CD4-positive, alpha-beta T cell (primary cell): Measurements from ENCODE around the gene NPRL2. TPM values are rescaled to one million over a fixed set of nuclear protein-coding genes. Genes with fewer than 3 reads are reported as not detected.
A peak's percentile ranks its signal among the peaks of the same experiment; 100 is the strongest.

Experiments used
- ATAC-seq: fragments of 200-7000 bp; cut with Tn5 transposase; one replicate; pipeline ENCODE4 v1.10.0; 2022; ENCODE audit warnings: mild to moderate bottlenecking; ENCODE audit not compliant: poor library complexity
- CTCF ChIA-PET: fragments of 350-600 bp; sonication (Branson Sonifier 250); formaldehyde crosslinking; loops from one replicate; lab custom pipeline; 2021; ENCODE audit warnings: antibody characterized with exemption, inconsistent platforms; lab: Charles Lee
- POLR2A ChIA-PET: fragments of 350-600 bp; sonication (Branson Sonifier 250); formaldehyde crosslinking; loops from one replicate; lab custom pipeline; 2021; ENCODE audit warnings: antibody characterized with exemption, inconsistent platforms; lab: Charles Lee
- DNase-seq, 14 experiments: peaks; one replicate each; pipeline ENCODE4 v3.0.0-alpha.2; 2013 to 2020; ENCODE audit warnings: mixed read lengths in 2 of 14
- H3K27ac ChIP-seq, 2 donors: one replicate each; pipeline versions ENCODE4 v1.5.1 to v1.7.0; 2013; ENCODE audit warnings: low read length in 2 of 2, low read depth in 1 of 2, mild to moderate bottlenecking in 1 of 2
- H3K27me3 ChIP-seq, 2 experiments: 1 replicate in 1 of 2; 2 replicates in 1 of 2; pipeline versions ENCODE4 v1.6.1 to v1.7.0; 2013; ENCODE audit warnings: low read length in 2 of 2, control low read depth in 1 of 2, mild to moderate bottlenecking in 1 of 2, moderate library complexity in 1 of 2; ENCODE audit not compliant: insufficient read depth in 2 of 2, control insufficient read depth in 1 of 2
- H3K36me3 ChIP-seq: one replicate; pipeline ENCODE4 v1.6.1; 2013; ENCODE audit warnings: low read length, control low read depth; ENCODE audit not compliant: insufficient read depth
- H3K4me1 ChIP-seq: one replicate; pipeline ENCODE4 v1.6.1; 2013; ENCODE audit warnings: low read length, control low read depth; ENCODE audit not compliant: insufficient read depth
- H3K4me3 ChIP-seq: one replicate; pipeline ENCODE4 v1.5.1; 2013; ENCODE audit warnings: mild to moderate bottlenecking, low read length, moderate library complexity
- H3K9me3 ChIP-seq, 2 experiments: 1 replicate in 1 of 2; 2 replicates in 1 of 2; pipeline versions ENCODE4 v1.6.1 to v1.7.0; 2013; ENCODE audit warnings: low read length in 2 of 2, mild to moderate bottlenecking in 2 of 2, control low read depth in 1 of 2, moderate library complexity in 1 of 2; ENCODE audit not compliant: control insufficient read depth in 1 of 2, insufficient read depth in 1 of 2
- H3K27ac Mint-ChIP-seq: one replicate; pipeline ENCODE4 v1.8.0; 2020; ENCODE audit warnings: mixed read lengths
- H3K27me3 Mint-ChIP-seq: one replicate; pipeline ENCODE4 v1.8.0; 2021; ENCODE audit warnings: mixed read lengths
- H3K36me3 Mint-ChIP-seq: one replicate; pipeline ENCODE4 v1.8.0; 2021; ENCODE audit warnings: low read depth, mixed read lengths
- H3K4me1 Mint-ChIP-seq: one replicate; pipeline ENCODE4 v1.8.0; 2021; ENCODE audit warnings: low read depth, mixed read lengths
- H3K4me3 Mint-ChIP-seq: one replicate; pipeline ENCODE4 v1.8.0; 2020; ENCODE audit warnings: mild to moderate bottlenecking, mixed read lengths
- H3K9me3 Mint-ChIP-seq: one replicate; pipeline ENCODE4 v1.8.0; 2020; ENCODE audit warnings: mixed read lengths
- intact Hi-C, 2 experiments: fragments of 100-400 bp; cut with DNase I in 1 of 2; cut with micrococcal nuclease in 1 of 2; formaldehyde crosslinking; loops; one replicate each; pipeline versions ENCODE4 v1.15.1 to v1.9.0; 2023 to 2025; cut with DNase I, micrococcal nuclease
- total RNA-seq, 174 experiments: library from RNA in 2 of 174; stranded (reverse) in 2 of 174; gene quantifications; one replicate each; pipeline ENCODE4 v1.2.3 and lab custom pipeline; 2021 to 2026
- TF ChIP-seq, protein P1 (sequence below): fragments of 200-600 bp; IDR thresholded peaks from one replicate; pipeline ENCODE4 v1.8.0; 2022; ENCODE audit warnings: antibody characterized with exemption, mild to moderate bottlenecking

Gene NPRL2
- total RNA-seq, 2 experiments from 2014 or later = 29.4 to 33.2 TPM

DNA sequence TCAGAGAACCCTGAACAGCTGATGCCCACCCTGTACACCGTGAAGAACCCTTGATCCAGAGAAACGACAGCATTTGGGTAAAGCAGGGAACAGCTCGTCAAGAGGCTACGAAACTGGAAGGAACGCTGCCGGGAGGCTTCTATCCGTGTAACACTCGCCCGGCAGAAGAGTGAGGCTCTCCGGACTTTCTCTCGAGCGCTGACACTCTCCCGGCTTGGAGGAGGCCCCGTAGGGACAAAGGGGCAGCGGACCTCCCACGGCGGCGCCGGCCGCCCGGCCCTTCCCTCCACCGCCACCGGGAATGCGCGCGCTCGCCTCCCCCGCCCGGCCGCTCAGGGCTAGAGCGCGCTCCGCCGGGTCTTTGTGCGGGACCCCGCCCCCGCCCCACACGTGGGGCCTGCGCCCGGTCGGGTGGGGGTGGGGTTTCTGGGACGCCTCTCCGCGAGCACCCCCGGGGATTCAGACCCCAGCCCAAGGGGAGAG lies 29.7 kb downstream of the NPRL2 start:
- TF ChIP-seq, protein P1, sequence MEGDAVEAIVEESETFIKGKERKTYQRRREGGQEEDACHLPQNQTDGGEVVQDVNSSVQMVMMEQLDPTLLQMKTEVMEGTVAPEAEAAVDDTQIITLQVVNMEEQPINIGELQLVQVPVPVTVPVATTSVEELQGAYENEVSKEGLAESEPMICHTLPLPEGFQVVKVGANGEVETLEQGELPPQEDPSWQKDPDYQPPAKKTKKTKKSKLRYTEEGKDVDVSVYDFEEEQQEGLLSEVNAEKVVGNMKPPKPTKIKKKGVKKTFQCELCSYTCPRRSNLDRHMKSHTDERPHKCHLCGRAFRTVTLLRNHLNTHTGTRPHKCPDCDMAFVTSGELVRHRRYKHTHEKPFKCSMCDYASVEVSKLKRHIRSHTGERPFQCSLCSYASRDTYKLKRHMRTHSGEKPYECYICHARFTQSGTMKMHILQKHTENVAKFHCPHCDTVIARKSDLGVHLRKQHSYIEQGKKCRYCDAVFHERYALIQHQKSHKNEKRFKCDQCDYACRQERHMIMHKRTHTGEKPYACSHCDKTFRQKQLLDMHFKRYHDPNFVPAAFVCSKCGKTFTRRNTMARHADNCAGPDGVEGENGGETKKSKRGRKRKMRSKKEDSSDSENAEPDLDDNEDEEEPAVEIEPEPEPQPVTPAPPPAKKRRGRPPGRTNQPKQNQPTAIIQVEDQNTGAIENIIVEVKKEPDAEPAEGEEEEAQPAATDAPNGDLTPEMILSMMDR = no peak
- Mint-ChIP-seq H3K27ac (peak overlapping the region; percentile 86), H3K4me1 (peaks cover 47% of the 10 kb centered on the region), H3K4me3 (peak overlapping the region; percentile 96), H3K27me3 (no peaks in the 10 kb centered on the region), H3K9me3 (no peaks in the 10 kb centered on the region), H3K36me3 (peaks cover 14% of the 10 kb centered on the region)
- intact Hi-C loops = loop anchor here (1.0 to 5.0 kb wide), 4 partner anchors 16 to 129 kb away; partner anchors contain the start of genes HYAL3 (in 2 of the 2), NAA80 (in 2 of the 2) and GNAT1 (in 1 of the 2)
- ChIA-PET POLR2A (interaction anchor here (1.0 to 3.6 kb wide), 5 partner anchors 16 to 30 kb away, joined by 4 to 25 read pairs (median 15); partner anchors contain the start of genes CYB561D2, HYAL3, IFRD2 and NAA80), CTCF (interaction anchor here (0.6 to 1.3 kb wide), 5 partner anchors 14 to 30 kb away, joined by 3 to 13 read pairs (median 4); partner anchors contain the start of genes CYB561D2, IFRD2 and NPRL2)
- Histone ChIP-seq H3K36me3 (peaks cover 5% of the 10 kb centered on the region), H3K27ac (no peak overlapping the region), H3K4me3 (peak overlapping the region; percentile 68), H3K27me3 (no peaks in the 10 kb centered on the region), H3K4me1 (peaks cover 77% of the 10 kb centered on the region), H3K9me3 (no peaks in the 10 kb centered on the region)
- peak; percentile 27 for ATAC-seq
- peak in 9 of 14 experiments; percentile 41 to 81 (median 60) for DNase-seq

DNA sequence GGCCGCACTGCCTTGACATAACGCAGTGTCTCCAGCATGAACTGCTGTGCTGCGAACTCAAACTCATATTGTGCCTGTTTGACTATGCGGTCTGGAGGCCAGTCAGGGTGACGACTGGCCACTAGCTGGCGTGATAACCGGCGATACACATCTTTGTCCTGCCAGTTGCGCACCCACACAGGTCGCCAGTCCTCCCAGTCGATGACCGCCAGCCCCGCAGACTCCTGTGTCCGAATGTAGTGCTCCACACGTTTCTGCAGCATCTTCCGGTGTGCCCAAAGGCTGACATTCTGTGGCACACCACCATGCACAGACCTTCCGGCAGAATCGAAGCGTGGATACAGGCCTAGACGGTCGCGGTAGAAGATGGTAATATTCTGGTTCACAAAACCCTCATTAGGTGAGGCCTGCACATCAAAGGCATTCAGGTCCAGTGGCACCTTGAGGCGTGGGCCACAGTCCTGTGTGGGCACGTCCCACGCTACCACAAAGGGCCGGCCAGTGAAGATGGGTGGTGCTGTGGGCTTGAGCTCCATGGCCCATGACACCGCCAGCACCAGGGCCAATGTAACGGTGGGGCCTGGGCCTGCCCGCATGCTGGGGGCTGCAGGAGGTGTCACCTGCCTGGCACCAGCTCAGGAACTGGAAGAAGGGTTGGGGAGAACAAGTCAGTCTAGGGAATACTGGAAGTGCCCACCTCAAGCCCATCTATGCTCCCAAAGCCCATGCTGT lies 30.5 kb downstream of the NPRL2 start:
- peaks cover 75% of the 10 kb centered on the region for H3K4me1 ChIP-seq
- H3K4me3 ChIP-seq = peak overlapping the region; percentile 68
- peaks cover 46% of the 10 kb centered on the region for H3K4me1 Mint-ChIP-seq
- no peak for ATAC-seq
- no peaks in the 10 kb centered on the region for H3K27me3 ChIP-seq
- intact Hi-C loops = loop anchor here (1.0 to 5.0 kb wide), 4 partner anchors 17 to 128 kb away; partner anchors contain the start of genes GNAT1 (in 1 of the 2), HYAL3 (in 1 of the 2) and NAA80 (in 1 of the 2)
- TF ChIP-seq, protein P1 = no peak
- no peaks in the 10 kb centered on the region for H3K36me3 ChIP-seq
- H3K27ac Mint-ChIP-seq = peak overlapping the region; percentile 86
- POLR2A ChIA-PET = interaction anchor here (1.3 to 3.6 kb wide), 3 partner anchors 18 to 31 kb away, joined by 4 to 25 read pairs (median 15); partner anchors contain the start of genes CYB561D2, HYAL3, NAA80 and NPRL2
- H3K9me3 Mint-ChIP-seq = no peaks in the 10 kb centered on the region
- H3K27ac ChIP-seq = no peak overlapping the region
- DNase-seq = peak in 1 of 14 experiments; percentile 25
- H3K9me3 ChIP-seq = no peaks in the 10 kb centered on the region
- peaks cover 9% of the 10 kb centered on the region for H3K36me3 Mint-ChIP-seq
- CTCF ChIA-PET = interaction anchor here (0.6 kb wide), 1 partner anchor 43 kb away, joined by 6 read pairs; no protein-coding TSS in a partner anchor
- no peaks in the 10 kb centered on the region for H3K27me3 Mint-ChIP-seq
- H3K4me3 Mint-ChIP-seq = peak overlapping the region; percentile 96

DNA sequence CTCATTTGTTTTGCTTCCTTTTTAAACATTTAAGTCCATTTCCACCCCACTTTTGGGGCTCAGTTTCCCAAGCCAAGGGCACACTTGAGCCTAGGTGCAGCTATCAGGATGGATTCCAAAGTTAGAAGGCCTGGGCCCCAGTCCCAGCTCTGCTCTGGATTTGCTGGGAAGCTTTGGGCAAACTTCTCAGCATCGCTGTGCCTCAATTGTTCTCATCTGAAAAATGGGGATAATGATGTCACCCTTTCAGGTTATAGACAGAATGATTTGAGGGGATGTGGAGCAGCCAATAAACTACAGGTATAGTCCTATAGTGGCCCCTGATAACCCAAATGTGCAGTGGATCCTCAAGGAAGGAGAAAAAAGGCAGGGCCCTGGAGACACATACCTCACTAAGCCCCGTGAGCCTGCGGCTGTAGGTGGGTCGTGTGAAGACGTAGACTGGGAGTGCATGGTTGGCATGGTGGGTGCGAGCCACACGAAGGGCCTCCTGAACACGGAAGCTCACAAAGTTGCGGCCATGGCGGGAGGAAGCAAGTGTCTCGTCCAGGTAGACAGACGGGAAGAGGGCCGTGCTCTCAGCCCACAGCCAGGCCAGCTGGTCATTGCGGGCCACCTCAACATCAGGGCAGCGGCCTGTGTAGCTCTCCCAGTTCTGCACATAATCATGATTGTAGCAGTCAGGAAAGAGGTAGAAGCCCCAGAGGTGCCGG lies 31.2 kb downstream of the NPRL2 start:
- Mint-ChIP-seq H3K27ac (no peak overlapping the region), H3K4me3 (peak overlapping the region; percentile 96), H3K36me3 (peaks cover 1% of the 10 kb centered on the region), H3K4me1 (peaks cover 40% of the 10 kb centered on the region), H3K27me3 (no peaks in the 10 kb centered on the region), H3K9me3 (no peaks in the 10 kb centered on the region)
- Histone ChIP-seq H3K9me3 (no peaks in the 10 kb centered on the region), H3K4me3 (no peak overlapping the region), H3K27ac (no peak overlapping the region), H3K36me3 (no peaks in the 10 kb centered on the region), H3K27me3 (no peaks in the 10 kb centered on the region), H3K4me1 (peaks cover 73% of the 10 kb centered on the region)
- POLR2A ChIA-PET = interaction anchor here (0.7 to 2.8 kb wide), 4 partner anchors 18 to 27 kb away, joined by 3 to 25 read pairs (median 12); partner anchors contain the start of genes HYAL3, IFRD2 and NAA80
- TF ChIP-seq, protein P1 = no peak
- CTCF ChIA-PET = interaction anchor here (0.6 kb wide), 1 partner anchor 42 kb away, joined by 6 read pairs; no protein-coding TSS in a partner anchor
- no peak for ATAC-seq
- DNase-seq = peak in 2 of 14 experiments; percentile 2 to 30
- intact Hi-C loops = loop anchor here in 1 of 2 experiments (1.0 kb wide), 1 partner anchor 17 kb away; no protein-coding TSS in a partner anchor
